K562 (cell line): Measurements from ENCODE around the gene CNPY3. TPM values are rescaled to one million over a fixed set of nuclear protein-coding genes. Genes with fewer than 3 reads are reported as not detected.

Experiments used
- FUS ChIP-seq: fragments of 200-400 bp; formaldehyde crosslinking; optimal IDR thresholded peaks from 2 replicates; pipeline ENCODE3; 2017; ENCODE audit warnings: low read depth, low read length
- ZNF253 ChIP-seq: fragments of 250-450 bp; sonication (Bioruptor Pico); conservative IDR thresholded peaks from 2 replicates; pipeline ENCODE4 v1.6.1; 2021; ENCODE audit warnings: mild to moderate bottlenecking
- polyA plus RNA-seq, 8 experiments: library from polyadenylated mRNA; depleted of rRNA in 4 of 8; stranded (reverse) in 5 of 8; unstranded in 3 of 8; fragments of >200 nt; fragmentation: Nextera tagmentation in 2 of 8; fragmentation: Illumina TruSeq in 1 of 8; extraction: Ambion mirVana in 2 of 8; extraction: Trizol in 1 of 8; gene quantifications; 2 replicates each; pipeline versions ENCODE4 v1.2.1 to v1.2.3, GENCODE V29; 2011 to 2014; ENCODE audit warnings: inconsistent platforms in 1 of 8, missing spikeins in 1 of 8
- total RNA-seq, 7 experiments: library from RNA; depleted of rRNA in 6 of 7; stranded (reverse); fragments of >200 nt in 6 of 7; fragmentation: Illumina TruSeq in 2 of 7; extraction: Trizol in 2 of 7; gene quantifications; 2 replicates each; pipeline versions ENCODE4 v1.2.1 to v1.2.3, GENCODE V29; 2011 to 2021; ENCODE audit warnings: low replicate concordance in 1 of 7
- TF ChIP-seq, protein P1 (sequence below): fragments of 250-450 bp; sonication (Bioruptor Pico); IDR thresholded peaks from 2 replicates; pipeline ENCODE4 v1.4.0; 2020; ENCODE audit warnings: mild to moderate bottlenecking, moderate library complexity
- TF ChIP-seq, protein P2 (sequence below): fragments of 150-350 bp; conservative IDR thresholded peaks from 2 replicates; pipeline ENCODE4 v1.6.1; 2014; ENCODE audit warnings: low read length
- TF ChIP-seq, protein P3 (sequence below): fragments of 250-450 bp; sonication (Bioruptor Pico); IDR thresholded peaks from 2 replicates; pipeline ENCODE4 v1.4.0; 2020; ENCODE audit warnings: mild to moderate bottlenecking

The CNPY3 gene
- total and polyA plus RNA-seq, 9 of the 15 experiments (the other 6 are each of a cell fraction or from before 2014, with no cell fraction given) = 2.4 to 37.4 (median 21.2) TPM

DNA sequence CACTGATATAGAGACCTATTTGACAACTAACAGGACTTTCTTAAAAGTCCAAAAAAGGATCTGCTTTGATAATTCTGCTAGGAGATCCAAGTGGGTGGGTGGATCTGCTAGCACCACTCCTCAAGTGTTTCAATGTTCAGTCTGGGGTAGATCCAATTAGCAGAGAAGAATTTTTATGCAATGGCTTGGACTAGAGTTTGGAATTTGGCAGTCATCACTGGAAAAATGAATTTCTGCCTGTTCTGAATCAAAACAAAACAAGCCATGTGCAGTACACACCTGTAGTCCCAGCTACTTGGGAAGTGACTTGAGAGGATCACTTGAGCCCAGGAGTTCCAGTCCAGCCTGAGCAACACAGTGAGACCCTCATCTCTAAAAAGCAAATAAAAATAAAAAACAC, 18.7 kb downstream of the CNPY3 start (continued):
- TF ChIP-seq ZNF253 (CRISPR knock-in tag) (no peak), FUS (no peak)
- TF ChIP-seq, protein P1, sequence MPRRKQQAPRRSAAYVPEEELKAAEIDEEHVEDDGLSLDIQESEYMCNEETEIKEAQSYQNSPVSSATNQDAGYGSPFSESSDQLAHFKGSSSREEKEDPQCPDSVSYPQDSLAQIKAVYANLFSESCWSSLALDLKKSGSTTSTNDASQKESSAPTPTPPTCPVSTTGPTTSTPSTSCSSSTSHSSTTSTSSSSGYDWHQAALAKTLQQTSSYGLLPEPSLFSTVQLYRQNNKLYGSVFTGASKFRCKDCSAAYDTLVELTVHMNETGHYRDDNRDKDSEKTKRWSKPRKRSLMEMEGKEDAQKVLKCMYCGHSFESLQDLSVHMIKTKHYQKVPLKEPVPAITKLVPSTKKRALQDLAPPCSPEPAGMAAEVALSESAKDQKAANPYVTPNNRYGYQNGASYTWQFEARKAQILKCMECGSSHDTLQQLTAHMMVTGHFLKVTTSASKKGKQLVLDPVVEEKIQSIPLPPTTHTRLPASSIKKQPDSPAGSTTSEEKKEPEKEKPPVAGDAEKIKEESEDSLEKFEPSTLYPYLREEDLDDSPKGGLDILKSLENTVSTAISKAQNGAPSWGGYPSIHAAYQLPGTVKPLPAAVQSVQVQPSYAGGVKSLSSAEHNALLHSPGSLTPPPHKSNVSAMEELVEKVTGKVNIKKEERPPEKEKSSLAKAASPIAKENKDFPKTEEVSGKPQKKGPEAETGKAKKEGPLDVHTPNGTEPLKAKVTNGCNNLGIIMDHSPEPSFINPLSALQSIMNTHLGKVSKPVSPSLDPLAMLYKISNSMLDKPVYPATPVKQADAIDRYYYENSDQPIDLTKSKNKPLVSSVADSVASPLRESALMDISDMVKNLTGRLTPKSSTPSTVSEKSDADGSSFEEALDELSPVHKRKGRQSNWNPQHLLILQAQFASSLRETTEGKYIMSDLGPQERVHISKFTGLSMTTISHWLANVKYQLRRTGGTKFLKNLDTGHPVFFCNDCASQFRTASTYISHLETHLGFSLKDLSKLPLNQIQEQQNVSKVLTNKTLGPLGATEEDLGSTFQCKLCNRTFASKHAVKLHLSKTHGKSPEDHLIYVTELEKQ (CRISPR knock-in tag) = no peak
- TF ChIP-seq, protein P2, sequence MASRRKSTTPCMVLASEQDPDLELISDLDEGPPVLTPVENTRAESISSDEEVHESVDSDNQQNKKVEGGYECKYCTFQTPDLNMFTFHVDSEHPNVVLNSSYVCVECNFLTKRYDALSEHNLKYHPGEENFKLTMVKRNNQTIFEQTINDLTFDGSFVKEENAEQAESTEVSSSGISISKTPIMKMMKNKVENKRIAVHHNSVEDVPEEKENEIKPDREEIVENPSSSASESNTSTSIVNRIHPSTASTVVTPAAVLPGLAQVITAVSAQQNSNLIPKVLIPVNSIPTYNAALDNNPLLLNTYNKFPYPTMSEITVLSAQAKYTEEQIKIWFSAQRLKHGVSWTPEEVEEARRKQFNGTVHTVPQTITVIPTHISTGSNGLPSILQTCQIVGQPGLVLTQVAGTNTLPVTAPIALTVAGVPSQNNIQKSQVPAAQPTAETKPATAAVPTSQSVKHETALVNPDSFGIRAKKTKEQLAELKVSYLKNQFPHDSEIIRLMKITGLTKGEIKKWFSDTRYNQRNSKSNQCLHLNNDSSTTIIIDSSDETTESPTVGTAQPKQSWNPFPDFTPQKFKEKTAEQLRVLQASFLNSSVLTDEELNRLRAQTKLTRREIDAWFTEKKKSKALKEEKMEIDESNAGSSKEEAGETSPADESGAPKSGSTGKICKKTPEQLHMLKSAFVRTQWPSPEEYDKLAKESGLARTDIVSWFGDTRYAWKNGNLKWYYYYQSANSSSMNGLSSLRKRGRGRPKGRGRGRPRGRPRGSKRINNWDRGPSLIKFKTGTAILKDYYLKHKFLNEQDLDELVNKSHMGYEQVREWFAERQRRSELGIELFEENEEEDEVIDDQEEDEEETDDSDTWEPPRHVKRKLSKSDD = no peak
- TF ChIP-seq, protein P3, sequence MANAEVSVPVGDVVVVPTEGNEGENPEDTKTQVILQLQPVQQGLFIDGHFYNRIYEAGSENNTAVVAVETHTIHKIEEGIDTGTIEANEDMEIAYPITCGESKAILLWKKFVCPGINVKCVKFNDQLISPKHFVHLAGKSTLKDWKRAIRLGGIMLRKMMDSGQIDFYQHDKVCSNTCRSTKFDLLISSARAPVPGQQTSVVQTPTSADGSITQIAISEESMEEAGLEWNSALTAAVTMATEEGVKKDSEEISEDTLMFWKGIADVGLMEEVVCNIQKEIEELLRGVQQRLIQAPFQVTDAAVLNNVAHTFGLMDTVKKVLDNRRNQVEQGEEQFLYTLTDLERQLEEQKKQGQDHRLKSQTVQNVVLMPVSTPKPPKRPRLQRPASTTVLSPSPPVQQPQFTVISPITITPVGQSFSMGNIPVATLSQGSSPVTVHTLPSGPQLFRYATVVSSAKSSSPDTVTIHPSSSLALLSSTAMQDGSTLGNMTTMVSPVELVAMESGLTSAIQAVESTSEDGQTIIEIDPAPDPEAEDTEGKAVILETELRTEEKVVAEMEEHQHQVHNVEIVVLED = no peak
